Measurements from ENCODE around the gene COIL.

Gene COIL

GRCh38 chr17:56994009-56994792, 33.4 kb upstream of the COIL start:
- TF ChIP-seq, protein P1, sequence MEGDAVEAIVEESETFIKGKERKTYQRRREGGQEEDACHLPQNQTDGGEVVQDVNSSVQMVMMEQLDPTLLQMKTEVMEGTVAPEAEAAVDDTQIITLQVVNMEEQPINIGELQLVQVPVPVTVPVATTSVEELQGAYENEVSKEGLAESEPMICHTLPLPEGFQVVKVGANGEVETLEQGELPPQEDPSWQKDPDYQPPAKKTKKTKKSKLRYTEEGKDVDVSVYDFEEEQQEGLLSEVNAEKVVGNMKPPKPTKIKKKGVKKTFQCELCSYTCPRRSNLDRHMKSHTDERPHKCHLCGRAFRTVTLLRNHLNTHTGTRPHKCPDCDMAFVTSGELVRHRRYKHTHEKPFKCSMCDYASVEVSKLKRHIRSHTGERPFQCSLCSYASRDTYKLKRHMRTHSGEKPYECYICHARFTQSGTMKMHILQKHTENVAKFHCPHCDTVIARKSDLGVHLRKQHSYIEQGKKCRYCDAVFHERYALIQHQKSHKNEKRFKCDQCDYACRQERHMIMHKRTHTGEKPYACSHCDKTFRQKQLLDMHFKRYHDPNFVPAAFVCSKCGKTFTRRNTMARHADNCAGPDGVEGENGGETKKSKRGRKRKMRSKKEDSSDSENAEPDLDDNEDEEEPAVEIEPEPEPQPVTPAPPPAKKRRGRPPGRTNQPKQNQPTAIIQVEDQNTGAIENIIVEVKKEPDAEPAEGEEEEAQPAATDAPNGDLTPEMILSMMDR (IDR thresholded peaks at IDR 0.05): no peak
- DNase-seq: no peak
- H3K9me3 ChIP-seq: no peaks in the 10 kb centered on the region
- H3K4me3 ChIP-seq: no peak overlapping the region
- no peaks in the 10 kb centered on the region for H3K27me3 ChIP-seq
- H3K4me1 ChIP-seq: no peaks in the 10 kb centered on the region
- no peak overlapping the region for H3K27ac ChIP-seq
- intact Hi-C loops (cut with DNase I; ENCODE audit: low total_unique reads): no loop called here
- H3K36me3 ChIP-seq: peaks cover 65 to 96% (median 68%) of the 10 kb centered on the region in 3 donors

DNA sequence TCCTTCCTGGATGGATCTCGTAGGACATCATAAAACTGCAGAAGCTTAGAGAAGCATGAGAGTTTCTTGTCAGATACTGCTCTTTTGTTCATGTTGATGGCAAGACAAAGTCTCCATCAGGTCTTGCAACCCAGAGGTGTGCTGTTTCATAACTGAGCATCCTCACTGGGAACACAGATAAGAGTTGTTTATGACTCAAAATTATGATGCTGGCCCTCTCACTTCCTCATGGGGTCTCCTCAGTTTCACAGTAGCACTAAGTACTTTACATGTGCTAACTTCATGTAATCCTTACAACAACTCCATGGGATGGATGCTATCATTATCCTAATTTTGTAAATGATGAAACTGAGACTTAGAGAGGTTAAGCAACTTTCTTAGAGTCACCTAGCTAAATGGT, 31.5 kb upstream of the COIL start:
- Histone ChIP-seq H3K4me3 (no peak overlapping the region), H3K27me3 (no peaks in the 10 kb centered on the region), H3K9me3 (no peaks in the 10 kb centered on the region), H3K27ac (no peak overlapping the region), H3K4me1 (no peaks in the 10 kb centered on the region), H3K36me3 (peaks cover 69 to 95% (median 71%) of the 10 kb centered on the region in 3 donors)
- no peak for DNase-seq
- TF ChIP-seq, protein P1 (IDR thresholded peaks at IDR 0.05): no peak
- intact Hi-C loops (cut with DNase I; ENCODE audit: low total_unique reads): no loop called here

DNA sequence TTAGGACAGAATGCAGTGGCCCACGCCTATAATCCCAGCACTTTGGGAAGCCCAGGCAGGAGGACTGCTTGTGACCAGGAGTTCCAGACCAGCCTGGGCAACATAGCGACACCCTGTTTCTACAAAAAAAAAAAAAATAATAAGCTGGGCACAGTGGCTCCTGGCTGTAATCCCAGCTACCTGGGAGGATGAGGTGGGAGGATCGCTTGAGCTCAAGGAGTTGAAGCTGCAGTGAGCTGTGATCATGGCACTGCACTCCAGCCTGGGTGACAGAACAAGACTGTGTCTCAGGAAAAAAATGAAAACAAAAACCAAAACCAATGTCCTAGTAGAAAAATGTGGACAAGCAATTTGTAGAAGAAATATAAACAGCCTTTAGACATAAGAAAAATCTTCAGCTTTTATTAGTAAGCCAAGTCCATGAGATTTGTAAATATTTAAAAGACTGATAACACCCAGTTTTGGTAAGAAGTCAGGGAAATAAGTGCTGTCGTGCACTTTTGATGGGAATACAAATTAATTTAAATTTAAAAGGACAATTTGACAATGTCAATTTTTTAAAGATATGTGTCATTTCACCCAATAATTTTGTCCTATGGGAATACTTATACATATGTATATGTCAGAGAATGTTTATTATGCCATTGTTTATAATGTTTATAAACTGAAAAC, 28.2 kb upstream of the COIL start:
- Histone ChIP-seq H3K4me1 (no peaks in the 10 kb centered on the region), H3K27ac (no peak overlapping the region), H3K4me3 (no peak overlapping the region), H3K27me3 (no peaks in the 10 kb centered on the region), H3K36me3 (peaks cover 63 to 94% (median 76%) of the 10 kb centered on the region in 3 donors), H3K9me3 (no peaks in the 10 kb centered on the region)
- intact Hi-C loops (cut with DNase I; ENCODE audit: low total_unique reads): no loop called here
- TF ChIP-seq, protein P1 (IDR thresholded peaks at IDR 0.05): no peak
- no peak for DNase-seq

DNA sequence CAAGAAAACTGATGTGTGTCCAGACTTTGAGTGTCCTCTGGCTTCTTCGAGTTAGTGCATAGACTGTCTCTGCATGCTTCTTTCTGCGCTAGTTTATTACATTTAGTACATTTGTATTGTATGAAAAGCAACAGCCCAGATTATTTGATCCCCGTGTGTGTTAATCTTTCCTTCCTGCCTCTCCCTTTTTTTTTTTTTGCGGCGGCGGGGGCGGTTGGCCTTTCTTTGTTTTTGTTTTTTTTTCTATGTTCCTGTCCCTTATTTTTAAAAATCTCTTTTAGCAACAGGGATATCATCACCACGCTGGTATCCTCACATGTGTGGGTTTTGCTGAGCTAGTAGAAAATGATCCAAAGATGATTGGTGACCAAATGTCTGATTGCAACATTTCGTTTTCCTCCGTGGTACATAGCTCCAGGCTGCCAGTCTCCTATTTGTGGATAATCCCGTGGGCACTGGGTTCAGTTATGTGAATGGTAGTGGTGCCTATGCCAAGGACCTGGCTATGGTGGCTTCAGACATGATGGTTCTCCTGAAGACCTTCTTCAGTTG, 26.5 kb upstream of the COIL start:
- H3K4me3 ChIP-seq: no peak overlapping the region
- intact Hi-C loops (cut with DNase I; ENCODE audit: low total_unique reads): no loop called here
- H3K27ac ChIP-seq: no peak overlapping the region
- no peaks in the 10 kb centered on the region for H3K9me3 ChIP-seq
- DNase-seq: no peak
- H3K27me3 ChIP-seq: no peaks in the 10 kb centered on the region
- H3K4me1 ChIP-seq: peaks cover 0 to 1% (median 0%) of the 10 kb centered on the region in 4 donors
- peaks cover 63 to 93% (median 67%) of the 10 kb centered on the region in 3 donors for H3K36me3 ChIP-seq
- TF ChIP-seq, protein P1 (IDR thresholded peaks at IDR 0.05): no peak

DNA sequence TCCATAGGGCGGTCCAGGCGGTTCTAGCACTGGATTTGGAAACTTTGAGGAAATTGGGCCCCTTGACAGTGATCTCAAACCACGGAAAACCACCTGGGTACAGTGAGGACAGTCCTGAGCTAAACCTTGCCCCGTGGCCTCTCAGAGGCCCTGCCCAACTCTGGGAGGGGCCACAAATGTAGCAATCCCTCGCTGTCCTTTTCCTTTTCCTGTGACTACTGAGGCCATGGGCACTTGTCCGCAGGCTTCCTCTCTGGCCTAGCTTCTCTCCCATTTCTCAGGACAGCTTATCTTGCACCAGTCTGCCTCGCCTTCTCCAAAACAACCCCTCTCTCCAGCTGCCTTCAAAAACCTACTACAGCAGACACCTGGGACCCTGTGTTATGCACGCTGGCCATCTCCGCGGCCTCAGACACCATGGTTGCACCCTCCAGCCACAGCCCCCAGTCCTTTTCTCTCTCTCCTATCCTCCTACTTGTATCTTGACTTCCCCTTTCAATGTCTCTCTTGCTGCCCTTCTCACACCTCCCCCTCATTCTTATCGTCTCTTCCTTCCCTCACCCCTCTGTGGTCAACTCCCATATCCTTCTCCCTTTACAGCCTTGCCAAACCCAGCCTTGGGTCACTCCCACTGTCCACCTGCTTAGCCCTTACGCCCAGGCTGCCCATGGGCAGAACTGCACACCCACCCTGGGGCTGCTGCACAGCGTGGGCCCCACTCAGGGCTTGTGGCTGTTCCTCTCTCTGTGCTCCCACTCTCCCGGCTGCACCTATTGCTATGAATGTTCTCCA, 24.7 kb upstream of the COIL start:
- Histone ChIP-seq H3K27ac (no peak overlapping the region), H3K27me3 (no peaks in the 10 kb centered on the region), H3K4me3 (no peak overlapping the region), H3K9me3 (no peaks in the 10 kb centered on the region), H3K4me1 (peaks cover 0 to 4% (median 0%) of the 10 kb centered on the region in 4 donors), H3K36me3 (peaks cover 52 to 86% (median 56%) of the 10 kb centered on the region in 3 donors)
- TF ChIP-seq, protein P1 (IDR thresholded peaks at IDR 0.05): no peak
- DNase-seq: no peak
- intact Hi-C loops (cut with DNase I; ENCODE audit: low total_unique reads): no loop called here
